AG04450 (cell line): Measurements from ENCODE around the gene RPS25. TPM values are rescaled to one million over a fixed set of nuclear protein-coding genes. Genes with fewer than 3 reads are reported as not detected.
"Not testable (repeated sequence)": the region's sequence is repeated elsewhere in the genome, so short reads cannot be mapped to it uniquely, and the experiment has no call there.

Experiments used
- CTCF ChIA-PET: fragments of 300-600, 350-600 bp; formaldehyde crosslinking; extraction: SDS; loops from one replicate; lab custom pipeline; 2022; ENCODE audit warnings: antibody characterized with exemption, inconsistent platforms; lab: Charles Lee
- POLR2A ChIA-PET: fragments of 350-600 bp; formaldehyde crosslinking; extraction: SDS; loops from one replicate; lab custom pipeline; 2021; ENCODE audit warnings: antibody characterized with exemption, inconsistent platforms; lab: Yijun Ruan, JAX
- DNase-seq: peaks from one replicate; pipeline ENCODE4 v3.0.0-alpha.2; 2011; ENCODE audit warnings: low read depth, low spot score
- H3K27ac ChIP-seq: one replicate; pipeline ENCODE4 v1.5.1; 2012; ENCODE audit warnings: low read depth, low read length, control low read depth
- H3K27me3 ChIP-seq: one replicate; pipeline ENCODE4 v1.6.0; 2012; ENCODE audit warnings: low read length; ENCODE audit not compliant: control insufficient read depth, insufficient read depth
- H3K4me3 ChIP-seq: 2 replicates; pipeline ENCODE4 v1.5.1; 2011; ENCODE audit warnings: mild to moderate bottlenecking, low read depth, low read length, control low read depth
- H3K9me3 ChIP-seq: 2 replicates; pipeline ENCODE4 v1.5.1; 2012; ENCODE audit warnings: low read length; ENCODE audit not compliant: control insufficient read depth, insufficient read depth
- CTCF ChIP-seq: IDR thresholded peaks from 2 replicates; pipeline ENCODE4 v1.5.1; 2011; ENCODE audit warnings: low read depth, low read length, control low read depth, inconsistent platforms
- polyA plus RNA-seq: library from polyadenylated mRNA; depleted of rRNA; stranded (reverse); fragments of >200 nt; gene quantifications from 2 replicates; pipeline ENCODE4 v1.2.3, GENCODE V29; 2011; rRNA removed
- small RNA-seq: library from RNA; depleted of rRNA; stranded (forward); fragments of <200 nt; gene quantifications from one replicate; pipeline ENCODE3, GENCODE V24; 2012; ENCODE audit warnings: low read depth; ENCODE audit not compliant: insufficient read length

RPS25 gene
- polyA plus RNA-seq, 1 experiment: 1,059 TPM

GRCh38 chr11:118971646-118972045 lies 46.5 kb downstream of the RPS25 start, which contains the start of gene FOXR1:
TSS of gene FOXR1 (plus strand) at chr11:118971761. CDS start at chr11:118971932, 171 bp downstream.
- no peak within 1 kb of the TSS for H3K4me3 ChIP-seq
- H3K27ac ChIP-seq: no peak within 1 kb of the TSS
- peaks cover 7% of the 10 kb centered on the region; the same call in 1 of the 2 replicates for H3K9me3 ChIP-seq
- peaks cover 13% of the 10 kb centered on the region for H3K27me3 ChIP-seq
- ChIA-PET POLR2A (no interaction called here), CTCF (no interaction called here)
- no peak for DNase-seq
- TF ChIP-seq CTCF: no peak

GRCh38 chr11:118969508-118969907 lies 48.6 kb downstream of the RPS25 start:
- CTCF ChIA-PET, H3K4me3 ChIP-seq, H3K27ac ChIP-seq, DNase-seq, H3K27me3 ChIP-seq, POLR2A ChIA-PET, H3K9me3 ChIP-seq: not testable (repeated sequence)

Small RNA genes within 50 kb of the gene (small RNA-seq; reads per million reads assigned to genes)
- gene AP003392.2 (not detected), gene RF00017 (not detected), gene RF00019 (not detected)

Other genes with a start within 250 kb of the RPS25 start
- 68.8 and 81.8 TPM in 2 replicates for gene DDX6, start 227.2 kb downstream of the RPS25 start, polyA plus RNA-seq
- not detected in 2 replicates for gene CXCR5, start 134.5 kb downstream of the RPS25 start, polyA plus RNA-seq
- 2.5 and 5.7 TPM in 2 replicates for gene BCL9L, start 92.4 kb downstream of the RPS25 start, polyA plus RNA-seq
- gene UPK2, start 62.0 kb downstream of the RPS25 start, polyA plus RNA-seq: 0.20 TPM in 1 of 2 replicates, not detected in the other
- not detected in 2 replicates for gene FOXR1, start 46.6 kb downstream of the RPS25 start, polyA plus RNA-seq
- gene CENATAC, start 20.2 kb downstream of the RPS25 start, polyA plus RNA-seq: 11.4 and 13.5 TPM in 2 replicates
- gene TRAPPC4, start 423 bp upstream of the RPS25 start, polyA plus RNA-seq: 95.3 and 100 TPM in 2 replicates
- 12.5 and 14.9 TPM in 2 replicates for gene SLC37A4, start 12.5 kb upstream of the RPS25 start, polyA plus RNA-seq
- 123 and 144 TPM in 2 replicates for gene HYOU1, start 38.9 kb upstream of the RPS25 start, polyA plus RNA-seq
- 9.9 and 19.9 TPM in 2 replicates for gene VPS11, start 49.5 kb upstream of the RPS25 start, polyA plus RNA-seq
- 38.5 and 43.3 TPM in 2 replicates for gene HMBS, start 66.5 kb upstream of the RPS25 start, polyA plus RNA-seq
- gene DPAGT1, start 83.5 kb upstream of the RPS25 start, polyA plus RNA-seq: 59.2 and 62.5 TPM in 2 replicates
- gene C2CD2L, start 89.0 kb upstream of the RPS25 start, polyA plus RNA-seq: 2.8 and 3.4 TPM in 2 replicates
- 14.9 and 16.4 TPM in 2 replicates for gene HINFP, start 103.2 kb upstream of the RPS25 start, polyA plus RNA-seq
- gene ABCG4, start 130.7 kb upstream of the RPS25 start, polyA plus RNA-seq: 0.21 and 0.30 TPM in 2 replicates
- 4.7 and 6.4 TPM in 2 replicates for gene NLRX1, start 150.4 kb upstream of the RPS25 start, polyA plus RNA-seq
- not detected in 2 replicates for gene NHERF4, start 167.1 kb upstream of the RPS25 start, polyA plus RNA-seq
- 19.9 and 24.3 TPM in 2 replicates for gene CBL, start 188.0 kb upstream of the RPS25 start, polyA plus RNA-seq